ENCODE results near the gene ORC1.

The ORC1 gene

GRCh38 chr1:52325786-52326185 is 78.4 kb downstream of the ORC1 start:
- TF ChIP-seq CTCF (conservative IDR thresholded peaks at IDR 0.05), result no peak
- no peak for TF ChIP-seq ZFX (IDR thresholded peaks at IDR 0.05)

GRCh38 chr1:52323731-52324130 is 80.5 kb downstream of the ORC1 start:
- no peak overlapping the region for H3K27ac ChIP-seq
- TF ChIP-seq ZFX (IDR thresholded peaks at IDR 0.05) (no peak), CTCF (conservative IDR thresholded peaks at IDR 0.05) (no peak)

More at GRCh38 chr1:52325786-52326185, 78.4 kb downstream of the ORC1 start:
- no peak overlapping the region for H3K27ac ChIP-seq
